GM19035 (cell line): Measurements from ENCODE around the gene SH3BP4.

Experiments used
- ATAC-seq: cut with Tn5 transposase; IDR thresholded peaks from one replicate; pipeline ENCODE4 v1.9.1; 2021; ENCODE audit not compliant: unreplicated experiment

The SH3BP4 gene

GRCh38 chr2:234940527-234940926 lies 11.3 kb upstream of the SH3BP4 start:
- ATAC-seq: no peak

DNA sequence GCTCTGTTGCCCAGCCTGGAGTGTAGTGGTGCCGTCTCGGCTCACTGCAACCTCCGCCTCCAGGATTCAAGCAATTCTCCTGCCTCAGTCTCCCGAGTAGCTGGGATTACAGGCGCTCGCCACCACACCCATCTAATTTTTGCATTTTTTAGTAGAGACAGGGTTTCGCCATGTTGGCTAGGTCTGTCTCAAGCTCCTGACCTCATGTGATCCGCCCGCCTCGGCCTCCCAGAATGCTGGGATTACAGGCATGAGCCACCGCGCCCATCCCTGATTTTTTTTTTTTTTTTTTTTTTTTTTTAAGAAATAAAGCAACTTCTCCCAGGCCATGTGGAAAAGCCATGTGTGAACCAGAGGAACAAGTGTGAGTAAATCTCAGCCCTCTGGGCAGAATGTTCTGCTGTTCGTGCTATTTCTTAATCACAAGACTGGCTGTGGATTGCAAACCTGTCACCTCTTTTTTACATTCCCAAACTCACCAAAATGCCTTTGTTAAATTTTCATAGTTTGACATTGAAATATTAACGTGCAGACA lies 6.4 kb upstream of the SH3BP4 start:
- ATAC-seq: no peak

DNA sequence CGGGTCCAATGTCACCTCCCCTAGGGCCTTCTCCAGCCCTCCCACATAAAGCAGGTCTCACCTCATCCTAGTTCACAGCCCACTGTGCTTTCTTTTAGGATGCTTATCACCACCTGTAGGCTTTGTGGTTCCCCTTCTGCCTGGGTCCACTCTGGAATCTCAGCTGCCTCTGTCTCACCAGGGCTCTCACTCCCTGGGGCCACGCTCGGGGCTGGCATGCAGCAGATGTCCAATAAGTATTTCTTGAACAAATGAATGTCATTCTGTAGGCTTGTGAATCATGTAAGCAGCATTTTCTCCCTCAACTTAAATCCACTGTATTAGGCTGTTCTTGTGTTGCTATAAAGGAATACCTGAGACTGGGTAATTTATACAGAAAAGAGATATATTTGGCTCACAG lies 4.3 kb upstream of the SH3BP4 start:
- no peak for ATAC-seq

- ATAC-seq: no peak
Measured at GRCh38 chr2:234949762-234950434, 1.9 kb upstream of the SH3BP4 start.

GRCh38 chr2:234950435-234950729 lies 1.4 kb upstream of the SH3BP4 start:
- no peak for ATAC-seq

GRCh38 chr2:234950730-234951663 lies 820 bp upstream of the SH3BP4 start:
- no peak for ATAC-seq

DNA sequence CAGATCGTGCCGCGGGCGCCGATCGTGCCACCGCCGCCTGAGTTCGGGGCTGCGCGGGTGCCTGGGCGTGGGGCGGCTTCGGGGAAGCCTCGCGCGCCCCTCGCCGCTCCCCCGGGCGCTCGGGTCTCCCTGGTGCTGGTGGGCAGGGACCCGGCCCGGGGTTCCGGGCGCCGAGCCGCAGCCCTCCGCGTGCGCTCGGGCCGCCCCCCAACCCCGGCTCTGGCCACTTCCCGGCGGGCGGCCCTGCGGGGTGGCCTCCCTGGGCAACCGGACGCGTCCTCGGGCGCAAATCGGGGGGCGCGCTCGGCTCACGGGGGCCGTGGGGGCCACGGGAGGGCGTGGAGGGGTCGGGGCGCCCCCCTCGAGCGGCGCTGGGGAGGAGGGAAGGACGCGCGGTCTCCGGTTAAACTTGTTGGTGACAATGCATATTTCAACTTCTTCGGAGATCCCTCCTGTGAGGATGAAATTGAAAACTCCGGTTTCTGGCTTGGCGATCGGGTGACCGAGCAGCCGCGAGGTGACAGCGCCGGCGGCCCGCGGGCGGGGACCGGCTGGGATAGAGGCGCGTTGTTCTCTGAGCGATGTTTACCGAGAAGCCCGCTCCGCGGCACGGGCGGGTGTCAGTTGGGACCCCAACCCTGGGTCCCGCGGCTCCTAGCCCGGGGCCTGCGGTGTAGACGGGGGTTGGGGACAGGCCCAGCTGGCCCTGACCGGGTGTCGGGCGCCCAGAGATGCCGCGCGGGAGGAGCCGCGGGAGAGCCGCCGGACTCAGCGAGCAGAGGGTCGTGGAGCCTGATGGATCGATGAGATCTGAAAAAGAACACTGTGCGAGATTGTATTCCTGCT lies 676 bp downstream of the SH3BP4 start:
- no peak for ATAC-seq

DNA sequence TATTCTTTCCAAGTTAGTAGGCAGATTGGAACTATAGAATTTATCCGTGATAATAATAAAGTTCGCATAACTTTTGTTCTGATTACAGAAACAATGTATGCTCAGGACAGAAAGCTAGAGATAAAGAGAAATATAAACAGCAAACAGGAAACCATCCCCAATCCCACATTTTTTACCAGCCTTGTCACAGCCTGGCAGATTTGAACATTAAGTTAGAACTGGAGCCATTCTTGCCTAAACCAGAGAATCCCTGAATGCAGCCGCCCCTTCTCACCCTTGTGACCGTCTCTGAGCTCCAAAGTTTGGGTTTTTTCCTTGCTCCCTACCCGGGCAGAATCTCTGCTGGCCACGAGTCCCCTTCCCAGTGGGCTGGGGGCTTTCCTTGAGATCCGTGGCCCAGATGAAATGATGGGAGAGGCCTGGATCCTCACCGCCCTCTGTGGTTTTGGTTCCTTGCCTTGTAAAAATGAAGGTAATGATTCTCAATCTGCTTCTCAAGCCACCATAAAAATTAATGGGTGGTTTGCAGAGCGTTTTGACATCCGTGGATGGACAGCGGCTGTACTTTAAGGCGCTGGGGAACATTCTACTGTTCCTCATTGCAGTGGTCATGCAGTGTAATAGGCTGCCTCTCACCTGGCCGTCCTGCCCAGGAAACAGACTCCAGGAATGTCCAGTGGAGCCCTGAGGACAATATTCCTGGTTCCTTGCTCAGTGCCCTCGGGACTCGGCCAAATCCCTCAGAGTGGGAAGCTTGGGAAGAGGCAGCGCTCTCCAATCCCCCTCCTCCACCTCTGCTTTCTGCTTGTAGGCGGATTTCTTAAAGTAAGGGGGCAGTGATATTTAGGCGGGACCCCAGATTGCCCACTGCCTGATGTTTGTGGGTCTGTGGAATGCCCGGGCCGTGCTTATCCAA lies 1.6 kb downstream of the SH3BP4 start:
- no peak for ATAC-seq

DNA sequence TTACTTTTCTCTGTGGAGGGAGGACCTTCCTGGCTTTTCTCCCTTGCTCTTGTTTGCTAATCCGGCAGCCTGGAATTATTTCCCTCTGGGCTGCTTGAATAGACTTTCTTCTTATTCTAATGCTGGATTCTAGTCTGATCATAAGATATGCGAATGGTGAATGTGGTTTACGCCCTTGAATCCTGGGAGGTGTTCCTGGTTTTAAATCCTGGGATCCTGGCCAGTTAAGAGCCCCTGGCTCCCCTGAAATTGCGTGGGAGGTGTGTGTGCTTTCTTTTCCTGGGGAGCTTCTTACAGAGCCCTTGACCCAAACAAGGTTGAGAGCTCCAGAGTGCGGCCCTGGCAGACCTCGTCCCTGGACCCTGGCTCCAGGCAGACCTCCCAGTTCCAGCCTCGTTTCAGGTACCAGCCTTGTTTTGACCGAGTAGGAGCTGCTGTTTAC lies 2.8 kb downstream of the SH3BP4 start:
- no peak for ATAC-seq

DNA sequence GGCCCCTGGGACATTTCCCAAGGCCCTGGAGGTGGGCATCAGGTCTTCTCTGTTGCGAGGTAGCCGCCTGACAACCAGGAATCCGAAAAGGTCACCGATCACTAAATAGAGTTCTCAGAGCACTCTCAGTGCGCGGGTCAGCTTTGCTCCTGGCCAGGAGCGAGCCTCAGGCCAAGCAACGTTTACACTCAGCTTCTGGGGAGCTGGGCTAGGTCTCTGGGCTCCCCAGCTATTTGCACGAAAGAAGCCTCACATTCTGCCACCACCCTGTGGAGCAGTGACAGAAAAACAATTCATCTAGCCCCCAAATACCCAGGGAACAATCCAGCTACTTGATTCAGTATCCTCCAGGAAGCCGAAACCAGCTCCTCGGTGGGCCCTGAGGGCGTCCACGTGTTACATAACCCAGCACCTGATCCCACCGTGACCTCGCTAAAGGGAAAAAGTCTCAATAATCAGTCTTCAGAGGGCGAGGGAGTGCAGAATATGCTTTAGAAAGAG lies 3.3 kb downstream of the SH3BP4 start:
- ATAC-seq: no peak

- ATAC-seq: no peak
Measured at GRCh38 chr2:234955971-234956509, 4.2 kb downstream of the SH3BP4 start.

DNA sequence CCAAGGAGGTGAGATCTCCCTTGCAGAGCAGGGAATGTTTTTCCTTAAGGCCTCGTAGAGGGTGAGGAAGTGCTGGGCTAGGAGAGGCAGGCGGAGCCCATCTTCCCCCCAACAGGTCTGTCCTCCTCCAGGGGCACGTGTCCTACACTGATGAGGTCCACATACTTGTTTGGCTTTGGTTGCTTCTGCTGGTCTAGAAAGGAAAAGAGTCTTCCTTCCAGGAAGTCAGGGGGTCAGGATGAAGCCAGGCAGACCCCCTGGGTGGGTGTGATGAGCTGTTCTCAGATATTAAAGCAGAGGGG lies 6.0 kb downstream of the SH3BP4 start:
- no peak for ATAC-seq

DNA sequence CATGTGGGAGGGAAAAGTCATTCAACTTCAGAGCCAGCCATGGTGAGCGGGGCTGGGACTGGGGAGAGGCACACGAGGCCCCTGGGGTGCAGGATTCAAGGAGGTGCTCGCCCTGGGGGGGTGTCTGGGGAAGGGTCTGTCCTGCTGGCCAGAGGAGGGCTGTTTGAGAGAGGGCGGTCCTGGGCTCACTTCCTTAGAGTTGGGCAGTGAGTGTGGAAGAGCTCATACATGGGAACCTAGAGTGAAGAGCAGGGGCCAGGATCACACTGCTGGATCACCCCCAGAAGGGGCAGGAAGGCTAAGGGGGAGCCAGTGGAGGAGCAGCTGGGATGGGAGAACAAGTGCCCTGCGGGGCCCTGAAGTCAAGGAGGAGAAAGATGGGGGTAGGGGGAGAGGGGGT lies 6.5 kb downstream of the SH3BP4 start:
- no peak for ATAC-seq

DNA sequence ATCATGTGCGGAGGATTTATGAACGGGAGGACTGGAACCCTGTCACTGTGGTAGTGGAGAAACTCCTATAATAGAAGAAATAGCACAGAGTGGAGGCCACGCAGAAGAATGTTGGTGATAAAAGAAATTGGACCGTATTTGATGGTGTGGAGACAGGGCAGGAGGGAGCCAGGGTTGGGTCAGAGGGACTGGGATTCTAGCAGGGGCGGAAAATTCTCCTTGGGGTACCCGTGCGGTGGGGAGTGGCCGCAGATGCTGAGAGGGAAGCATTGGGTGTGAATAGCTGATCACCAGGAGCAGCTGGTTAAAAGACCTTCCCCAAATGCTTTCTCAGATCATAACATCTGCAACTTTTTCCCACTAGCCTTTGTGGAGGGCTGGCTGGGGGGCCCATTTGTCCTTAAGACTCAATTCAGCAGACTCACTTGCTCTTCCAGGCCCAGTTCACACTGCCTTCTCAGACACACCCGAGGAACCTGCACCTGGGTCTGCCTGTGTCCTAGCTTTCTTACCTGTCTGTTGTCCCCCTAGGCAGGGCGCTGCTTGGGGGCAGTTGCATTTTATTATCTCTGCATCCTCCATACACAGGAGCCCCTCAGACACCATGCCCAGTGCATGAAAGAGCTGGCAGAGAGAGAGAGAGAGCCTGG lies 7.1 kb downstream of the SH3BP4 start:
- ATAC-seq: no peak

GRCh38 chr2:234960175-234961088 lies 8.6 kb downstream of the SH3BP4 start:
- ATAC-seq: no peak

- ATAC-seq: no peak
Measured at GRCh38 chr2:234961784-234962183, 10.0 kb downstream of the SH3BP4 start.

DNA sequence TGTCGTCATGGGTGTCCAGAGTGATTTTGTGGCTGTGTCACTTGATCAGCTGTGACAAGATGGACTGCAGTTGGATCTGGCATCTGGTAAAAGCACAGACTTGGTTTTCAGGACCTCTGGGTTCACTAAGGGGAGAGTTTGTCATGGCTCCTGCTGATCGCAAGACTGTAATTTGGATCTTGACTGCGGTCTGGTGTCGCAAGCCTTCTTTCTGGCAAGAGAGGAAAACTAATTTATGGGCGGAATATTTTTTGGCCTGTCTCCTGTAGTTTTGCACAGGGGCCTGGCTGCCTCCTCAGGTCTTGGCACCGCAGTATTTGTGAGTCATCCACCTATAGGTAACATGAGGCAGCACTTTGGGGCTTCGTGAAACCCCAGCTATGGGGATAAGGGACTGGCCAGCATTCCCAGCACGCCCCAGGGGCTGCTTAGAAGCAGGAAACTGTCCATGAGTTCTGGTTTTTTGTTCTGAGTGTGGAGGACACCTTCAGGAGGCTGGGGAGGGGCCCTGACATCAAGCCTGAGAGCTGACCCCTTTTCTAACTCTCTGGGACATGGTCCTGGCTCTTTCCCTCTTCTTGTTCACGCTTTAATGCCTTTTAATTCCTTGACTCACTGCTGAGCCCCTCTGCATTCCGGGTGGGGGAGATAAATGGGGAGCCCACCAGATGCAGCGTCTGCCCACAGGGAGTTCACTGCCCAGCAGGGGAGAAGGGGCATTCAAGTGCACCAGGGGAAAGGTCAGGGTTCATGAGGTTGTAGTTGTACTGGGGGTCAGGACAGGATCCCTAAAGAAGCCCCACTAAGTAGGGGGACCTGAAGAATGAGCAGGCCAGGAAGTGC lies 12.2 kb downstream of the SH3BP4 start:
- no peak for ATAC-seq
